GM19328 (cell line): ENCODE data around the gene VEPH1.

Experiments
- ATAC-seq: cut with Tn5 transposase; IDR thresholded peaks from one replicate; pipeline ENCODE4 v1.9.1; 2021; ENCODE audit warnings: mild to moderate bottlenecking, moderate library complexity; ENCODE audit not compliant: unreplicated experiment

Gene VEPH1

GRCh38 chr3:157526036-157526435, 22.8 kb upstream of the VEPH1 start:
- ATAC-seq = no peak

GRCh38 chr3:157523814-157524213, 20.6 kb upstream of the VEPH1 start:
- ATAC-seq = no peak

- no peak for ATAC-seq
Measured at GRCh38 chr3:157522648-157523047, 19.4 kb upstream of the VEPH1 start.

DNA sequence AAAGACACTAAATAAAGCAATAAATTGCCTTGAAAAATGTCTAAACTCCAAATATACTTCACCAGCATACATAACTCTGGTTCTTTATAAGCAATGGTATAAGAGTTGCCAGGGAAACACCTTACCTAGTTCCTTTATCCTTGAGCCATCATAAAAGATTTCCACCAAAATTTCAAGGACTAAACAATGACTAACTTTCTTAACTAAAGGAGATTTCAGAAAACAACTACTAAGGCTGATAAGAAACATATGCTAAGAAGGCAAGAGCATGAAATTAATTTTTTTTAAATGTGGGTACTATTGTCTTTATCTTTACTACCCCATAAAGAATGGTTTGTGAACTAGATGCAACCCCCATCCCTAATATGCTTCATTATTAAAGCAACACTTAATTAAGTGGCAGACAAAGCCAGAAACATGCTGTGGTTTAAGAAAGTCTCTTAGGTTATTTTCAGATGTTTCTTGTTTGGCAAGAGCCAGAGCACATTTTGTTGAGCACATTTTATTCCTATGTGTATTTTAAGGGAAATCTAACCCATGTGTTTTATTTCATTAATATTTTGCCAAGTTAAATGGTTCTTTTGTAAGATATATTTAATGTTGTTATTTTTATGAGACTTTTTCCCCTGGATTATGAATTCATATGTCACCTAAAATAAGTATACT, 17.4 kb upstream of the VEPH1 start:
- ATAC-seq = no peak

DNA sequence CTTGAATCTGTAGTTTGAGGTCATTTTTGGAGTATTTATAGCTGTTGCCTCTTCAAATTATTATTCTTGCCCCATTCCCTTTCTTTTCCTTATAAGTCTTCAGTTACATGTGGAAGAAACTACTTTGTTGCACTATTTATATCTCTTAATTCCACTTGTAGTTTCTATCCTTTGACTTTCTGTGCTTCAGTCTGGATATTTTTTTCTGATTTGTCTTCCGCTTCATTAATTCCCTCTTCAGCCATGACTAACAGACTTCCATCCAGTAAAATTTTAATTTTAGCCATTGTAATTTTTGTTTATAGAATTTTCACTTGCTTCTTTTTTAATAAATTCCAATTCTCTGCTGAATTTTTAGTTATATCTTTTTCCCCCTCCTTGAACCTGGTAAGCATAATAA, 15.7 kb upstream of the VEPH1 start:
- no peak for ATAC-seq

GRCh38 chr3:157516928-157517327, 13.7 kb upstream of the VEPH1 start:
- ATAC-seq = no peak

- no peak for ATAC-seq
Measured at GRCh38 chr3:157515398-157515797, 12.2 kb upstream of the VEPH1 start.

DNA sequence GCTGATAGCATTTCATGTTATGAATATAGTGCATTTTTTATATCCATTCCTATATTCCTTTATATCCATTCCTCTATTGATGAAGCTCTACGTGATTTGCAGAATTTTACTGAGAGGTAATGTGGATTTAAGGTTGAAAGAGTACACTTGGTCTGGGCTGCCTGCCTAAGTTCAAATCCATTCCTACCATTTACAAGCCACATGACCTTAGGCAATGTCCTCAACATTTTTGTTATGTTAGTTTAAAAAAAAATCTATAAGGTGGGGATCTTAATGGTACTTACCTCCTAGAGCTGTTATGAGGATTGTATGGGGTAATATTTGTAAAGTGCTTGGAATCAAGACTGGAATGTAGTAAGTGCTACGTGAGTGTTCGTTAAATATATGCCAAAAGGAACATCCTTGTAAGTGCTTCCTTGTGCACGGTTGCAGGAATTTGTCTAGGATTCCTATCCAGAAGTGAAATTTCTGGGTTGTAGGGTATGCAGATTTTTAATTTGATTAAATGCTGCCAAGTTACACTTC, 11.2 kb upstream of the VEPH1 start:
- ATAC-seq = no peak

- no peak for ATAC-seq
Measured at GRCh38 chr3:157513585-157513984, 10.4 kb upstream of the VEPH1 start.

GRCh38 chr3:157512534-157512933, 9.3 kb upstream of the VEPH1 start:
- ATAC-seq = no peak

DNA sequence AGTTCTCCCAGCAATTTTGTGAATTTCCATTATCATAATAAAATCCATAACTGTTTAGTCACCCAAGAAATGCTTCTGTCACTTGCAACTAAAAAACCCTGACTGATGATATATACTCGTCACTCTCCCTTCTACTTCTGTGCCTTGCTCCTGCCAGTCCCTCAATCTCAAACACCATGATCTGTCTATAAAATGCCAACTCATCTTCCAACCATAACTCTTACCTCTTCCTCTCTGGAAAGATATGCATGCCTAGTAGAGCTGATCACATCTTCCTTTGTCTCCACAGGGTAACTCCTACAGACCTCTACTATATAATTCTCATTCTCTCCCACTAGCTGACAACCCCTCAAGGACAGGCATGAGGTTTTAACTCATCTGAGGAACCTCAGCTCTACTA, 5.2 kb upstream of the VEPH1 start:
- ATAC-seq = no peak

GRCh38 chr3:157501863-157502262, 1.4 kb downstream of the VEPH1 start:
- ATAC-seq = no peak

DNA sequence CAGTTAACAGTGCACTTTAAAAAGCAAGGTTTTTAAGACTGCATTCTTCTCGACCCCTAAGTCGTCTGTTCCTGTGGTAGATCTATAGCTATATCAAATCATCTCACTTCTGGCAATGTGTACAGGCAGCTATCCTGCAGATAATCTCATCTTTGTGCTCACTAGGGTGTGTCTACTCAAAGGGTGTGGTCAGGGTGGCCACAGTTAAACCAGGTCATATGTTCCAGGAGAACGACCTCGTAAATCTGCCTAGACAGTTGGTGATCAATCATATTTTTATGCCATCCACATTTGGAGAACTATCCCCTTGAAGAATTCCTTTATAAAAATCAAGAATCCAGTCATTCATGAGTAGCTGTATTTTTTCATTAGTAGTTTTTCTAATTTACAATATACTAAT, 3.0 kb downstream of the VEPH1 start:
- no peak for ATAC-seq

DNA sequence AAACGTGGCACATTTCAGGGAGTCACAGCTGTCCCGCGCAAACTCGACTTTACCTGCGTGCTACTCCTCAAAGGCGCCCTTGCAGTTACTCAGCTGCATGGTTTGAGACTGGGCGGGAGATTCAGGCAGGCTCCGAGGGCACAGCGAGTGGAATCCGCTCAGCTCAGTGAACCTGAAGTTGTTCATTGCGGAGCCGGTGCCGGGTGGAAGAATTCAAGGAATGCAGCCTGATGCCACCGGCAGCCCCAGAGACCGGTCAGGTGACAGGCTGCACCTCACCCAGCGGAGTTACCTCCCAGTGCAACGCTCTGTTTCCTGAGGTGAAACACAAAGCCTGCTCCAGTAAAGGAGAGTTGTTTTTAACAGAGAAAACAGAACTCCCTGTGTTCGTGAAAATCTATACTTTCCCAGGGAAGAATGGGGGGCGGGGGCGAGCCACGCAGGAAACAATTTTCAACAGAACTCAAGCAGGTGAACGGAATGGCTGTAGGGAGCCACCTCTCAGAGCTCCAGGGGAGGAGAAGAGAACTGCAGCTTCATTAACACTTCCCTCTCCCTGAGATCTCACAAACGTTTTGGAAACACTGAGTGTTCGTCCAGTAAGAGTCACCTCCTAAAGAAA, 3.8 kb downstream of the VEPH1 start:
- ATAC-seq = no peak

- no peak for ATAC-seq
Measured at GRCh38 chr3:157498371-157498770, 4.8 kb downstream of the VEPH1 start.

DNA sequence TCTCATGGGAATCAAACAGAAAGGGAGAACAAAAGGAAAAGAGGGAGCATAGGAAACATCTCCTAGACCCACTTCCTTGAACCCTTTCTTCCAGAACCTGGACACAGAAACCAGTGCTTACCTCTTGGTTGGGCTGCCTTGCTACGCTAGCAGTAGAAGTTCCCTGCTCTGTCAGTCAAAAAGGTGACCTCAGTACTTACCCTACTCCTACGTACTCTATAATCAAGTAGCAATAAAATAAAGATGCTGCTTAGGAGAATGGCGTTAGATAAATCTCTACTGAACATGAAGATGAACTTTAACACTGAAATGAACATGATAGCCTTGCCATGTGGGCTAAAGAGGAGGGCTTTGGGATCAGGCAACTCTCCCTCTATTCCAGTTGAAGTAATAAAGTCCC, 7.4 kb downstream of the VEPH1 start:
- ATAC-seq = no peak

GRCh38 chr3:157494581-157495281, 8.5 kb downstream of the VEPH1 start:
- ATAC-seq = no peak

GRCh38 chr3:157493627-157494550, 9.3 kb downstream of the VEPH1 start:
- no peak for ATAC-seq

- ATAC-seq = no peak
Measured at GRCh38 chr3:157491136-157491535, 12.1 kb downstream of the VEPH1 start.

- no peak for ATAC-seq
Measured at GRCh38 chr3:157488144-157488543, 15.1 kb downstream of the VEPH1 start.

DNA sequence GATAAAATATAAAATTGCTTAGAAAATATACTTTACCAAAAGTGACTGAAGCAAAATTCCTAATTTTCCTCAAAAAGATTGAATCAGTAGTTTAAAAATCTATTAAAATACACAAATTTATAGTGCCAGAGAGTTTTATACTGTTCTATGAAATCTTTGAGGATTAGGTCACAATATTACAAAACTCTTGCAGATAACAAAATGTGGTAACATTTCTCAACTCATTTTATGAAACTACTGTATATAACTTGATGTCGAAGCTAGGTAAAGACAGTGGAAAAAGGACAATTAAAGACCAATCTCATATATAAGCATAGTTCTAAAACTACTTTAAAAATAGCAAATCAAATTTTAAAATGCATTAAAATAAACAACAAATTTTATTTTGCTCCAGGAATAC, 15.9 kb downstream of the VEPH1 start:
- no peak for ATAC-seq
